ENCODE measurements around the gene TSEN54. TPM values are rescaled to one million over a fixed set of nuclear protein-coding genes. Genes with fewer than 3 reads are reported as not detected.

The TSEN54 gene
- total RNA-seq, 1 donor from 2014 or later, result 5.6 TPM

DNA sequence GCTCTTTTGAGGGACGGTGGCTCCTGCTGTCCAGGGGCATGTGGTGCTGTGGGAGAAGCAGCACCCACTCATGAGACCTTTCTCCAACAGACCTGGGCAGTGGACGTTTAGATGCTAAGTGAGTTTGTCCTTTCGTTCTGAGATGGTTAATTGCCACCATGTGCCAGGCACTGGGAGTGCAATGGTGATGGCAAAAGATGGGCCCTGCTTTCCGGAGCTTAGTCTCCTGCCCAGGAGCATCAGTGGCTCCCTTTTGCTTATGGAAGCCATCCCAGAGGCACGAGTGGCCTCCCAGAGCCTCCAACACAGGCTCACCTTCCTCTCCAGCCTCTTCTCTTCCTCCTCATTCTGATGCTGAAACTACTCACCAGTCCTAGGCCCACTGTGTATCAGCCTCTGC lies 29.4 kb upstream of the TSEN54 start:
- no peak for DNase-seq
- no peak for ATAC-seq (ENCODE audit: poor library complexity)
- intact Hi-C loops (cut with DNase I), result no loop called here

DNA sequence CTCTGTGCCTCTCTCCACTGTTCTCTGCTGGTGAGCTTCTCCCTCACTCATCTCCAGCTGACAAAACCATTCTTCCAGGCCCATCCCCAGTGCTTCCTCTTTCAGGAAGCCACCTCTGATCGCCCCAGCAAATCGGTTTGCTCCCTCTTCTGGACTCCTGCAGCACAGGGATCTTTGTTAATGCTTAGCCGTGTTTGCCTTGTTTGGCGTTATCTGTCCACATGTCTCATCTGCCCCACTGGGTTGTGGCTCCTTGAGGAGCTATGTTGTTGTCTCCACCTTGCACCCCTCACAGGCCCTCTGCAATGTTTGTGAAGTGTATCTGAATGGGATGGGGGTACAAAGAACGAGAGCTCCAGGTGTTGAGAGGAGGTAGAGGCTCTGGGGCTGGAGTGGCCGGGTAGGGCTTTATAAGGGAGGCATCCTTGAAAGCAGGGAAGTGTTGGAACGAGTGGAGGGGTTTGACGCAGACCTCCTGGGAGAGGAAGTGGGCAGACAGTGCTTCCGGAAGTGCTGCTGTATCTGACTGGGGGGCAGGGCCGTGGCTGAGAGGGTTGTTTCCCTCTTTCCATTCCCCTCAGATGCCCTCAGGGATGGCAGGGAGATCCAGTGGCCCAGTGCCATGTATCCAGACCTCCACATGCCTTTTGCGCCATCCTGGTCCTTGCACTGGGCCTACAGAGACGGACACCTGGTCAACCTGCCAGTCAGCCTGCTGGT lies 28.8 kb upstream of the TSEN54 start:
- DNase-seq (peak; percentile 70), ATAC-seq (ENCODE audit: poor library complexity) (peak; percentile 54)
- intact Hi-C loops (cut with DNase I), result no loop called here

DNA sequence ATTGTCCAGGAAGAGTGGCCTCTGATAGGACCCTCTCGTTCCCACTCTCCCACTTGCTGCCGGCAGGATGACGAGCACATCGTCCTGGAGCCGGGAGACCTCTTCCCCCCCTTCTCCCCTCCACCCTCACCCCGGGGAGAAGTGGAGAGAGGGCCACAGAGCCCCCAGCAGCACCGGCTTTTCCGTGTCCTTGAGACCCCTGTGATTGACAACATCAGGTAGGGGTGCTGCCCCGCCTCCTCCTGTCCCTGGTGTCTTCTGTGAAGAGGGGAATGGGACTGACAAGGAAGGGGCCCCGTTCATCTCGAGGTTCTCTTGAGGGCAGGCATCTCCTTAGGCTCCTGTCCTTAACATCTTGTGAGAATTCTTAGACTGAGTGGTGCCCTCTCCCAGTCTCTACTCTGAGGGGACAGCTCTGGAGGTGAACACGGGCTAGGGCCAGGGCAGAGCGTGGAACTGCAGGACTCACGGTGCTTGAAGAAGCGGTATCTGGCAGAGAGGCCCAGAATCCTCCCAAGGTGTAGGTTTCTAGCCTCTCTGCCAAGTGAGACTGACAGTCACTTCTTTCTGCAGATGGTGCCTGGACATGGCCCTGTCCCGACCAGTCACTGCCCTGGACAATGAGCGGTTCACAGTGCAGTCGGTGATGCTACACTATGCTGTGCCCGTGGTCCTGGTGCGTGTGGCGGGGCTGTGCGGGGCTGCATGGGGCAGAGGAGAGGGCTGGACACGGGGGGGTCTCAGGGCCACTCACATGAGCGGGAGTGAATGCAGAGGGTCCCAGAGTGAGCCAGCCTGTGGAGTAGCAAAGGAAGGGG lies 27.4 kb upstream of the TSEN54 start:
- DNase-seq (no peak), ATAC-seq (ENCODE audit: poor library complexity) (no peak)
- intact Hi-C loops (cut with DNase I), result no loop called here

DNA sequence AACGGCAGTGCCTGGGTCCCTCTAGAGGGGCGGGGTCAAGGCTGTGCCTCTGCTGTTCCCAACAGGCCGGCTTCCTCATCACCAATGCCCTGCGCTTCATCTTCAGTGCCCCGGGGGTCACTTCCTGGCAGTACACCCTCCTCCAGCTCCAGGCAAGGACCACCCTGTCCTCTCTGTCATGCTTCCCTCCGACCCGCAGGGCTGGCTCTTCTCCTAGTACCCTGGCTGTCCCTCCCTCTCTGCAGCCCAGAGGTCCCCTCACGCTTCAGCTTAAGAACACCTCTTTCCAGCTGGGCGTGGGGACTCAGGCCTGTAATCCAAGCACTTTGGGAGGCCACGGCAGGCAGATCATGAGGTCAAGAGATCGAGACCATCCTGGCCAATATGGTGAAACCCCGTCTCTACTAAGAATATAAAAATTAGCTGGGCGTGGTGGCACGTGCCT lies 26.8 kb upstream of the TSEN54 start:
- intact Hi-C loops (cut with DNase I), result no loop called here
- ATAC-seq (ENCODE audit: poor library complexity) (no peak), DNase-seq (no peak)

DNA sequence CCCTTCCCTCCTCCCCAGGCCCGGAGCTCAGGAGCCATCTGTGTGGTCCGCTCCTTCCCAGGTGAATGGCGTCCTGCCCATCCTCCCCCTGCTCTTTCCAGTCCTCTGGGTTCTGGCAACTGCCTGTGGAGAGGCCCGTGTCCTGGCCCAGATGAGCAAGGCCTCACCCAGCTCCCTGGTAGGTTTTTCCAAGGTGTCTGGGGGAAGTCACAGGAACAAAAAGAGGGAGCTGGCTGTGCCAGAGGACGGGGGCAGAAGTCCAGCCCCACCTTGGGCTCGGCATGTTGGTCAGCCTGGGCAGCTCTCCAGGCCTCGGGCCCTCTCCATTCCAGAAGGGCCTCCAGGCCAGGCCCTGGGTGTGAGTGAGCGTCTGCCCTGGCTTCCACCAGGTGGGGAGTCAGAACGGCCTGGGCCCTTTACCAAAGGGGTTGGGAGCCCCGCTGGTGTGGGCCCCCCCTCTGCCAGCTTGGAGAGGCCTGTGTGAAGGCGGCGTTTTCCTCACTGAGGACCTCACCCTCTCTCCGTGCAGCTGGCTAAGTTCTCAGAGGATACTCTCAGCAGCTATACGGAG lies 26.1 kb upstream of the TSEN54 start:
- intact Hi-C loops (cut with DNase I), result no loop called here
- ATAC-seq (ENCODE audit: poor library complexity), result no peak
- DNase-seq, result no peak

DNA sequence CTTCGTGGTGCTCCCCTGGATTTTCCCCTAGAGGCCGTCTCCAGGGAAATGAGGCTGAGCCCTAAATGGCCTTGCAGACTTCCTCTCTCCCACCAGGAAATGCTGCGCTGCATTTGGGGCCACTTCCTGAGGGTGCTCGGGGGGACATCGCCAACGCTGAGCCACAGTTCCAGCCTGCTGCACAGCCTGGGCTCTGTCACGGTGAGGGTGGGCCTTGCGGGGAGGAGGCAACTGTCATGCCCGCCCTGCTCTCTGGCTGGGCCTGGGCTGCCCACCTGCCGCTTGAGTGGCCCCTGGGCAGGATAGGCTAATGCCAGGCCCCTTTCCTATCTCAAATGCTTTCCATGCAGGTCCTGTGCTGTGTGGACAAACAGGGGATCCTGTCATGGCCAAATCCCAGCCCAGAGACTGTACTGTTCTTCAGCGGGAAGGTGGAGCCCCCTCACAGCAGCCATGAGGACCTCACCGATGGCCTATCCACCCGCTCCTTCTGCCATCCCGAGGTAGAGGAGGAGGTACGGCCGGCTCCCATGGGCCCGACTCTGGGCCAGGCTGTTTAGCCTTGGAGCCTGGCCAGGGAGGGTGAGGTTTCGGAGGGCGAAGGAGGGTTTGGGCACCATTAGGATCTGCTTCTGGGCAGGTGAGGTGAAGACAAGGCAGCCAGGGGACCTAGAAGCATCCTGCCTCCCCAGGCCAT lies 25.2 kb upstream of the TSEN54 start:
- ATAC-seq (ENCODE audit: poor library complexity), result no peak
- intact Hi-C loops (cut with DNase I), result no loop called here
- no peak for DNase-seq

DNA sequence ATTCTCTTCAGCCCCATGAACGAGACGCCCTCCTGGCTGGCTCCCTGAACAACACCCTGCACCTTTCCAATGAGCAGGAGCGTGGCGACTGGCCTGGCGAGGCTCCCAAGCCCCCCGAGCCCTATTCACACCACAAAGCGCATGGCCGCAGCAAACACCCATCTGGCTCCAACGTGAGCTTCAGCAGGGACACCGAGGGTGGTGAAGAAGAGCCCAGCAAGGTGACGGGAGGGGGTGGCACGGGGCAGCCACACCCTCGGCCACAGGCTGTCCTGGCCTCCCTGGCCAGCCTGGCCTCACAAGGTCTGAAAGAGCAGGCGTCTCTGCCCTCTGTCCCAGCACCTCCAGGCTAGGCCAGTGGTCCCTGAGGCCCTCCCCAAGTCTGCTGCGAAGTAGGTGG lies 24.6 kb upstream of the TSEN54 start:
- DNase-seq, result no peak

DNA sequence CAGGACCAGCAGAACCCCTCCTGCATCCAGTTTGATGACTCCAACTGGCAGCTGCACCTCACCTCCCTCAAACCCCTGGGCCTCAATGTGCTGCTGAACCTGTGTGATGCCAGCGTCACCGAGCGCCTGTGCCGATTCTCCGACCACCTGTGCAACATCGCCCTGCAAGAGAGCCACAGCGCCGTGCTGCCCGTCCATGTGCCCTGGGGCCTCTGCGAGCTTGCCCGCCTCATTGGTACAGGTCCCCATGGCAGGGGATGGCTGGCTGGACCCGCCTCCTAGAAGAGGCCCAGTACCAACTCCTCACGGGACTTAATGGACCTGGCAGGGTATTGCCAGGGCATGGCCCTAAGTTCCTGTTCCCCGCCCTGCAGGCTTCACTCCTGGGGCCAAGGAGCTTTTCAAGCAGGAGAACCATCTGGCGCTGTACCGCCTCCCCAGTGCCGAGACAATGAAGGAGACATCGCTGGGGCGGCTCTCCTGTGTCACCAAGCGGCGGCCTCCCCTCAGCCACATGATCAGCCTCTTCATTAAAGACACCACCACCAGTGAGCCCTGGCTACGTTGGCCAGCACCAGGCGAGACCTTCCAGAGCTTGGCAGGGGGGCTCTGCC lies 23.7 kb upstream of the TSEN54 start:
- ATAC-seq (ENCODE audit: poor library complexity) (no peak), DNase-seq (no peak)
- intact Hi-C loops (cut with DNase I), result no loop called here

More for the DNA sequence above, 24.6 kb upstream of the TSEN54 start:
- no peak for ATAC-seq (ENCODE audit: poor library complexity)
- intact Hi-C loops (cut with DNase I), result no loop called here

DNA sequence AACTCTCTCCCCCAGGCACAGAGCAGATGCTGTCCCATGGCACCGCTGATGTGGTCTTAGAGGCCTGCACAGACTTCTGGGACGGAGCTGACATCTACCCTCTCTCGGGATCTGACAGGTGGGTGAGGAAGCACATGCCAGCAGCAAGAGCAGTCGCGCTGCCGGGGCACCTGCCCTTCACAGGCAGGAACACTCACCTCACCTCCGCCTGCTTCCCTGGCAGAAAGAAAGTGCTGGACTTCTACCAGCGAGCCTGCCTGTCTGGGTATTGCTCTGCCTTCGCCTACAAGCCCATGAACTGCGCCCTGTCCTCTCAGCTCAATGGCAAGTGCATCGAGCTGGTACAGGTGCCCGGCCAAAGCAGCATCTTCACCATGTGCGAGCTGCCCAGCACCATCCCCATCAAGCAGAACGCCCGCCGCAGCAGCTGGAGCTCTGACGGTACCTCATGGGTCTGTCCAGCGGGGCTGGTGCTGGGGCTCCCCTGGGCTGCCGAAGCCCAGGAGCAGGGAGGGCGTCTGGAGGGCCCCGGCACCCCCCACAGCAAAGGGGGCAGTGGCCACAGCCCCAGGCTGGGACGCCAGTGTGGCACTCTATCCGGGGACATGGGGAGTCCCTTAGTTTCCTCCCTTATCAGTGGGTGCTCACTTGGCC lies 22.7 kb upstream of the TSEN54 start:
- no peak for ATAC-seq (ENCODE audit: poor library complexity)
- DNase-seq, result no peak
- intact Hi-C loops (cut with DNase I), result no loop called here

DNA sequence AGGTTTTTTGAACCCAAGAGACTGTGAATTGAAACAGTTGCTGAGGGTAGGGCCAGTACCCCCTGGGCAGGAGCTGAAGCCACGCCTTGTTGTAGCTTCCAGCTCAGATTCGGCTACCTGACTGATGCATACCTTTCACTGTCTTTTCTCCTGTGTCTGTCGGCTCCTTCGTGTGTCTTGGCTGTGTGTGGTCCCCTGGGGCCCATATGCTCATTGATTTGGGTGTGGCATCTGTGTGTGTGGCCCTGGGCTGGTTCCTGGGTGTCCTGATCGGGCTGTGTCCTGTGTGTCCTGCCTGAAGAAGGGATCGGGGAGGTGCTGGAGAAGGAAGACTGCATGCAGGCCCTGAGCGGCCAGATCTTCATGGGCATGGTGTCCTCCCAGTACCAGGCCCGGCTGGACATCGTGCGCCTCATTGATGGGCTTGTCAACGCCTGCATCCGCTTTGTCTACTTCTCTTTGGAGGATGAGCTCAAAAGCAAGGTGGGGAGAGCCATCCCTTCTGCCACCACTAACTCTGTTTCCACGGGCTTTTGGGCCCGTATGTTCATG lies 21.9 kb upstream of the TSEN54 start:
- no peak for DNase-seq
- intact Hi-C loops (cut with DNase I), result no loop called here
- no peak for ATAC-seq (ENCODE audit: poor library complexity)

DNA sequence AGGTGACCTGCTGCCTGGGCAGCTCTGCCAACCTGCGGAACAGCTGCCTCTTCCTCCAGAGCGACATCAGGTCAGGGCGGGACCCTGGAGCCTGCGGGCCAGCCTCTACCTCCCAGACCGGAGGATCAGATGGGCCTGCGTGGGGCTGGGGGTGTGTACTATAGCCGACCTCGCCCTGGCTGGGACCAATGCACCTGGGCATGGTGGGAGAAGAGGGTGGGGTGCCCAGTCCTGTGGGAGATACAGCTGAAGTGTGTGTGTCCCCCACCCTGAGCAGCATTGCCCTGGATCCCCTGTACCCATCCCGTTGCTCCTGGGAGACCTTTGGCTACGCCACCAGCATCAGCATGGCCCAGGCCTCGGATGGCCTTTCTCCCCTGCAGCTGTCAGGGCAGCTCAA lies 20.3 kb upstream of the TSEN54 start:
- intact Hi-C loops (cut with DNase I), result no loop called here
- ATAC-seq (ENCODE audit: poor library complexity) (no peak), DNase-seq (no peak)

DNA sequence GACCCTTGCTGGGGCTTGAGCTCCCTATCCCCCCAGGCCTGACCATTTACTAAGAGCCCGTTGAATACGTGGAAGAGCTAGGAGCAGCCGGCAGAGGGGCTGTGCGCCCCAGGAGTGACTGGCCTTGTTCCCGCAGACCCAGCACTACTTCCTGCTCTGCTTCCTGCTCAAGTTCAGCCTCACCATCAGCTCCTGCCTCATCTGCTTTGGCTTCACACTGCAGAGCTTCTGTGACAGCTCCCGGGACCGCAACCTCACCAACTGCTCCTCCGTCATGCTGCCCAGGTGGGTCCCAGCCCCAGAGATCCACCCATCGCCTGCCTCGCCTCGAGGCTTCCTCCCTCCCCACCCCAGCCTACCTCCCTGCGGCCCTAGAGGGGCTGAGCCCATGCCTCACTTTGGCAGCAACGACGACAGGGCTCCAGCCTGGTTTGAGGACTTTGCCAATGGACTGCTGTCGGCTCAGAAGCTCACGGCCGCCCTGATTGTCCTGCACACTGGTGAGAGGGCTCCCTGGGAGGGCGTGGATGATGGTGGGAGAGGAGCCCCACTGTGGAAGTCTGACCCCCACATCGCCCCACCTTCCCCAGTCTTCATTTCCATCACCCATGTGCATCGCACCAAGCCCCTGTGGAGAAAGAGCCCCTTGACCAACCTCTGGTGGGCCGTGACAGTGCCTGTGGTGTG lies 18.1 kb upstream of the TSEN54 start:
- intact Hi-C loops (cut with DNase I), result no loop called here
- no peak for ATAC-seq (ENCODE audit: poor library complexity)
- DNase-seq, result no peak

DNA sequence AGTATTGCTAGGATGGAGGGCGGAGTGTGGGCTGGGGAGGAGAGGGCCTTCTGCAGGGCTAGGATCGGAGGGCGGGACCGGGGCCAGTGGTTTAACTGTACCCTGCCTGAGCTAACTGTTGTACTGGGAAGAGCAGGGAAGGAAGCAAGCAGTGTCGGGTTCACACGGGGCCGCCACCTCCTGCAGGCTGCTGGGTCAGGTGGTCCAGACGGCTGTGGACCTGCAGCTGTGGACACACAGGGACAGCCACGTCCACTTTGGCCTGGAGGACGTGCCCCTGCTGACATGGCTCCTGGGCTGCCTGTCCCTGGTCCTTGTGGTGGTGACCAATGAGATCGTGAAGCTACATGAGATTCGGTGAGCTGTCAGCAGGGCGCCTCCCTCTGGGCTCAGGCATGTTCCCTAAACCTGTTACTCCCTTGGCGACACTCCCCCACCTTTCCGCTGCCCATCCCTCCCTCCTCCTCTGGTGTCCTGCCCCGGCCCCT lies 17.6 kb upstream of the TSEN54 start:
- ATAC-seq (ENCODE audit: poor library complexity), result no peak
- no peak for DNase-seq
- intact Hi-C loops (cut with DNase I), result no loop called here

DNA sequence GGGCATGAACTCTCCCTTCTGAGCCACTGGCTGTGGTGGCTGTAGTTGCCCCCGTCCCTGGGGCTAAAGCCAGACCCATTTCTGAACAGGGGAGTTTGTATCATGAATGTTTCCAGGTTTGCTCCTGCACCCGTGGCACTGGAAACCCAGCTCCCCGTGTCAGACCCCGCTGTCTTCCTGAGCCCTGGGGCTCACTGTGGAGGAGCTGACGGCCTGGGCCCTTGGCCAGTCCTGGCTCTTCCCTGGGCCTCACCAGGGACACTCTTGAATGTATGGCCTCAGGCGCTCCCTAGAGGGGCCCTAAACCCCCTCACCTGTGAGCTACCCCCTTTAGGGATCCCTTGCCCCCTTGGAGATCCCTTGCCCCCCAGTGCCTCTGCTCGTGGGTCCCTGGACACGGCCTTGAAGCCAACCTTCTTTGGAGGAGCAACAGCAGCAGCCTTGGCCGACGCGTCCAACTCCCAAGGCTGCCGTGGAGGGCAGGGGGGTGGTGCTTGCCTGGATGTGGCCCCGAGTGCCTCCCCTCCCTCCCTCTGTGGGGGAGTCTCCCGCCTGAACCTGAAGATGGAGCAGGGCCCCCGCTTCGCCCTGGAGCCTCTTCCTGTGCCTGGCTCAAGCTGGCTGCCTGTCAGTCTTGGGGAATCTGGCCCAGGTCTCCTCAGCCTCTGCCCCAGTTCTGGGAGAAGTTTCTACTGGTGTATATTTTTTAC lies 16.9 kb upstream of the TSEN54 start:
- DNase-seq, result no peak
- intact Hi-C loops (cut with DNase I), result no loop called here
- ATAC-seq (ENCODE audit: poor library complexity), result no peak

DNA sequence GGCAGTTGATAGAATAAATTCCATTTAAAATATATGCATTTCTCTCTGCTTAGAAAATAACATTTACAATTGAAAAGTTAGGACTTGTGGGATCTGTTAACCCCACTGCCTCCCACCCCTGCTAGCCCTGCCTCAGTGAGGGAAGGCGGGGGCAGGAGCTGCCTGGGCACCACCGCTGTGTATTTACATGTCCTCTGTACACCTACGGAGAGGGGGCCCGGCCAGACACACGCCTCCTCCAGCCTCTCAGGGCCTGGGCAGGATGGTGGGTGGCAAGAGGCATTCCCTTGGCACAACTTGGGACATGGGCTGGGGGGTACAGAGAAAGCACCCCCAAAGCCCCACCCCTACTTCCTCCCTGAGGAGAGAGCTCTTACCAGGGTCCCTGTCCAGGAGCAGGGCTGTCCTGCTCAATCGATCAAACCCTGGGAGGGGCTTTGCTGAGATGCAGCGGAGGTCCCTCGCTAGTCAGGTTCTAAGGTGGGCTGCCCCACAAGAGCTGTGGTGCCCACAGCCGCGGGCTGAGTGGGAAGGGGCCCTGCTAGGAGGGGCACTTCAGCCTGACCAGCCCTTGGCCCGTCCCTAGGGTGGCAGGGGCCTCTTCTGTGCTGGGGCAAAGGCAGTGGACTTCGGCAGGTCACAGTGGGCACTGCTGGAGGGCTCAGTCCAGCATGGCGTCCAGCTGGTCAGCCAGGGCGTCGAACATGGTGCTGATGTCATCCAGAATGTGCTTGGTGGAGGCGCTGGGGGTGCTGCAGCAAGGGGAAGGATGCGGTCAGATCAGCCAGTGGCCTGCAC lies 15.7 kb upstream of the TSEN54 start:
- DNase-seq, result no peak
- intact Hi-C loops (cut with DNase I), result no loop called here
- ATAC-seq (ENCODE audit: poor library complexity), result no peak

DNA sequence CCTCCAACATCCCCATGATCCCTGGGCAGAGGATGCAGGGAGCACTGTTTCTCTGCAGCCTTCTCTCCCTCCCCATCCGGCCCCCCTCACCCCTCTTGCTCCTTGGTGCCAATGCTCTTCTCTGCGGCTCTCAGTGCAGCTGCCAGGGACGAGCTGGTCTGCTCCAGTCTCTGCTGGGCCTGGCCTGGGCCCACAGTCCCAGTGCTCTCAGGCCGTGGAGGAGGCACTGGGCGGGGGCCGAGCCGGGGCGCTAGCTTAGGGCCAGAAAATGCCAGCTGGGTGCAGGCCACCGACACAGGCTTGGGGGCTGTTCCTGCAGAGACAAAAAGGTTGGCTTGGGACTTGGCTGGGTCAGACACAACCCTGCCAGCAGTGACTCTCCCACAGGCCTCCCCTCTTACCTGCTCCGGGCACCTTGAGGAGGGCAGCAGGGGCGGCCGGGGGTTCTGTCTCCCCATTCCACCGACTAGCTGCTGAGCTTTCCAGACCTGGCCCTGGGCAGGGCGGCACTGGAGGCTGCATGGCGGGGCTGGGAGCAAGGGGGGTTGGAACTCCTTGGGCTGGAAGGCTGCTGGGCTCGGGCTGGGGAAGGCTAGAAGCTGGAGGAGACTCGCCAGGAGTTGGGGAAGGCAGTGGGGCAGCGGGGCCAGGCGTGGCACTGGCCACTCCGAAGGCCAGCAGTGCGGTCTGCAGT lies 14.8 kb upstream of the TSEN54 start:
- intact Hi-C loops (cut with DNase I), result no loop called here

More for the DNA sequence above, 14.8 kb upstream of the TSEN54 start:
- ATAC-seq (ENCODE audit: poor library complexity) (peak; percentile 40), DNase-seq (peak; percentile 63)
